Measurements from ENCODE around the gene HDAC4.

Gene HDAC4

DNA sequence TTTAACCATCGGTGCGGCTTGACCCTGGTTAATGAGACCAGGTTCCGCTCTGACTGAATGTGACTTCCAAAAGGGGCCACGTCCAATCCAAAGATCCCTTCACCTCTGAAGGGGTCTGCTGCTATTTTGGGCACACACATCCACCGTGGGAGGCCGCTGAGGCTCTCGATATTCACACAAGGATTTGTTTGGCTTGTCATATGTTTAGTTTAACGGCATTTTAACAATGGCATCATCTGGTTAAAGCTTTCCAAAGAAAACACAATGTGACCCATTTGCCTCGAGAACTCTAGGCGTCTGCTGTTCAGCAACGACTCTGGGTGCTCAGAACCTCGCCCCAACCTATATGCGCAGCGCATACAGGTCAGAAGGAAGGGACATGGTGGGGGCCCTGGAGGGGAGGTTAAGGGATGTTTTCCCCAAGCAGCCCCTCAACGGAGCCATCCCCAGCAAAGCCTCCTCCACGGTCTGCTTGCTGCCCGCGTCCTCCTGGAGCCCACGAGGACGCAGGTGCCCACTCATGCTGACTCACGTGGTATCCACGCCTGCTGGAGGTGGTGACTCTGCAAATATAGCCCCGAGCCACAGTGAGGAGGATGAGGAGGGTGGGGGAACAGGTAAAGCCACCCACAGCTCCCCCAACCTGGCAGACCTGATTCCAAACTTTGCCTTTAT, 260.3 kb downstream of the HDAC4 start:
- no peak for DNase-seq (ENCODE audit: low spot score)
- no peak overlapping the region for H3K4me3 ChIP-seq
- TF ChIP-seq CTCF (IDR thresholded peaks at IDR 0.05), result no peak
- H3K27ac ChIP-seq, result no peak overlapping the region

GRCh38 chr2:239139566-239139965, 261.3 kb downstream of the HDAC4 start:
- H3K27ac ChIP-seq, result no peak overlapping the region
- TF ChIP-seq CTCF (IDR thresholded peaks at IDR 0.05), result no peak
- DNase-seq (ENCODE audit: low spot score), result no peak
- no peak overlapping the region for H3K4me3 ChIP-seq

GRCh38 chr2:239139101-239139500, 261.7 kb downstream of the HDAC4 start:
- Histone ChIP-seq H3K4me3 (no peak overlapping the region), H3K27ac (no peak overlapping the region)
- DNase-seq (ENCODE audit: low spot score), result no peak
- TF ChIP-seq CTCF (IDR thresholded peaks at IDR 0.05), result no peak

DNA sequence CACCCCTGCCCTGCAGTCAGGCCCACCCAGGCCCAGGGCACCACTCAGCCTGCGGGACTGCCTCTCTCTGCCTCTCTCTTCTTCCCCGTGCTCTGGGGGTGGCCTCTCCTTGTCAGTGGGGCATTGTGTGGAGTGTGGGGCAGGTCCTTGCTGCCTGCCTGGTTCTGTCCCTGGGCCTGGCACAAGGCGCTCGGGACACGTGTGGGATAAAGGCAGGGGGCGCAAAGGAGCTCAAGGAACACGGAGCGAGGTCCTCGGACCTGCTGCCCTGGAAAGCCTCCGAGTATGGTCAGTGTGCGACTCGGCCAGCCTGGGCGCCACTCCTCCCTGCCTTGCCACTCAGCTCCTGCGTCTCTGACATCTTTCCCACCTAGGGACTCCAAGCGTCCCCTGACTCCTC, 262.2 kb downstream of the HDAC4 start:
- TF ChIP-seq CTCF (IDR thresholded peaks at IDR 0.05), result no peak
- no peak for DNase-seq (ENCODE audit: low spot score)
- H3K27ac ChIP-seq, result no peak overlapping the region
- no peak overlapping the region for H3K4me3 ChIP-seq

GRCh38 chr2:239137898-239138283, 262.9 kb downstream of the HDAC4 start:
- no peak overlapping the region for H3K4me3 ChIP-seq
- no peak overlapping the region for H3K27ac ChIP-seq
- no peak for DNase-seq (ENCODE audit: low spot score)
- TF ChIP-seq CTCF (IDR thresholded peaks at IDR 0.05), result no peak

DNA sequence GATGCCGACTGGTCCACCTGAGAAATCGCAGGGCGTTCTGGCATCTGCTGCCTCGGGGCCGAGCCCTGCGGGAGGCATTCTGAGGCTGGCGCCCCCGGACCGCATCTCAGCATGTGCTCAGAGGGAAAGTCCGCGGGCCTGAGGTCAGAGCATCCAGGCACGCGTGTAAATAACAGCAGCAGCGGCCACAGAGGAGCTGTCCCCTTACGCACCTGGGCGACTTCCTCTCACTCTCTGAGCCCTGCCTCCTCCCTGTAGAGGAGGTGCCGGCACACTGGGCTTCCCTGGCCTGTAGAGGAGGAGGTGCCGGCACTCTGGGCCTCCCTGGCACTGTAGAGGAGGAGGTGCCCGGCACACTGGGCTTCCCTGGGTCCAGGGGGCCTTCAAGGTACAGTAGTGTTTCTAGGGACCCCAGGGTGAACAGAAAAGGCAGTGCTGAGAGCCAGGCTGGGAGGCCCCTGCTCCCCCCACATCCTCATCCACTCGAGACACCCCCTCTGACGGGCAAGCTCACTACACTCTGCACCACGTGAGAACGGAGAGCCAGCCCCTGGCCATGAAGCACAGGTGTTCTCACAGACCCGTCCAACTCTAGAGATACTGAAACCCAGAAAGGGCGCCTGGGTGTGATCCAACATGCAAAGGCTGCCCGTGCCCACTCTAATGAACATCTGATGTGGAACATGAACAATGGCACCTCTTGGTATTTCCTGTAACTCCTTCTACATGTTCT, 263.5 kb downstream of the HDAC4 start:
- TF ChIP-seq CTCF (IDR thresholded peaks at IDR 0.05), result no peak
- Histone ChIP-seq H3K27ac (no peak overlapping the region), H3K4me3 (no peak overlapping the region)
- no peak for DNase-seq (ENCODE audit: low spot score)

DNA sequence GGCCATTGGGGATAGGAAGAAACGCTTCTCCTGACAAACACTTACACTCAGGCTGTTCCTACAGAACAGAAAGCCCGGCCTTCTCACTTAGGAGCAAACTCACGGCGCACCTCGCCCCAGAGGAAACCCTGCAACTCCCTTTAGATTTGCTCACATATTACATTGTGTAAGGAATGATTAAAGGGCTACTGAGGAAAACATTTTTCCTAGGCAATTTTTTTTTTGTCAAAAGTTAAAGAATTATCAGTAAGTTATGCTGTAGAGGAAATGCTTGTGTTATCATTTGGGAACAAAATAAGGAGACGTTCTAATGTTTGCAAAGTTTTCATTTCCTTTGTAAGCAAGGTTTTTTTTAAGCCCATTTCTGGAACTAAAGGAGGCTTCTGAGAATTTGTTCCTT, 264.1 kb downstream of the HDAC4 start:
- TF ChIP-seq CTCF (IDR thresholded peaks at IDR 0.05), result no peak

More for the DNA sequence above, 264.1 kb downstream of the HDAC4 start:
- Histone ChIP-seq H3K27ac (no peak overlapping the region), H3K4me3 (no peak overlapping the region)
- no peak for DNase-seq (ENCODE audit: low spot score)

Data from coronary artery (tissue), 2 donors.